Activated T-cell treated with anti-CD3 and anti-CD28 coated beads, Interleukin-2, amount 50 U/mL, for 4 hours (primary cell): Measurements from ENCODE around the gene FLVCR1. TPM values are rescaled to one million over a fixed set of nuclear protein-coding genes. Genes with fewer than 3 reads are reported as not detected.
"Not testable (repeated sequence)": the region's sequence is repeated elsewhere in the genome, so short reads cannot be mapped to it uniquely, and the experiment has no call there.

Experiments used
- ATAC-seq, 2 donors: fragments of 200-7000 bp; cut with Tn5 transposase; one replicate each; pipeline ENCODE4 v1.10.0; 2021
- DNase-seq: peaks from one replicate; pipeline ENCODE4 v3.0.0-alpha.2; 2020
- H3K27me3 Mint-ChIP-seq: one replicate; pipeline ENCODE4 v1.8.0; 2021; ENCODE audit warnings: low read depth, mixed read lengths
- H3K36me3 Mint-ChIP-seq: one replicate; pipeline ENCODE4 v1.8.0; 2022; ENCODE audit warnings: mixed read lengths; ENCODE audit not compliant: insufficient read depth
- H3K4me1 Mint-ChIP-seq: one replicate; pipeline ENCODE4 v1.8.0; 2021; ENCODE audit warnings: low read depth, mixed read lengths
- H3K4me3 Mint-ChIP-seq: one replicate; pipeline ENCODE4 v1.8.0; 2021; ENCODE audit warnings: mild to moderate bottlenecking, moderate library complexity, mixed read lengths
- H3K9me3 Mint-ChIP-seq: one replicate; pipeline ENCODE4 v1.8.0; 2021; ENCODE audit warnings: mixed read lengths
- total RNA-seq, 3 donors: library from RNA; stranded (reverse); gene quantifications; one replicate each; pipeline ENCODE4 v1.2.1, GENCODE V29; 2021

FLVCR1 gene
- total RNA-seq = 10 to 100 TPM; 10.2 to 14.7 (median 14.0) TPM

GRCh38 chr1:212857992-212858460 is at the start of gene FLVCR1:
FLVCR1 (plus strand) TSS chr1:212858275; CDS start chr1:212858453, 178 bp downstream.
- no peaks in the 10 kb centered on the region for H3K27me3 Mint-ChIP-seq
- H3K9me3 Mint-ChIP-seq = no peaks in the 10 kb centered on the region
- H3K4me3 Mint-ChIP-seq = no peak within 1 kb of the TSS
- peaks cover 26% of the 10 kb centered on the region for H3K4me1 Mint-ChIP-seq
- DNase-seq (peak; percentile 86), ATAC-seq (peak; percentile 99)
- H3K36me3 Mint-ChIP-seq = peaks cover 14% of the 10 kb centered on the region

GRCh38 chr1:212814537-212815334 is 43.3 kb upstream of the FLVCR1 start:
- Mint-ChIP-seq H3K36me3 (peaks cover 4% of the 10 kb centered on the region), H3K4me3 (no peak overlapping the region), H3K27me3 (no peaks in the 10 kb centered on the region), H3K4me1 (peaks cover 2% of the 10 kb centered on the region), H3K9me3 (no peaks in the 10 kb centered on the region)
- ATAC-seq (no peak), DNase-seq (no peak)

GRCh38 chr1:212816567-212817278 is 41.4 kb upstream of the FLVCR1 start:
- no peaks in the 10 kb centered on the region for H3K9me3 Mint-ChIP-seq
- DNase-seq (no peak), ATAC-seq (no peak)
- H3K4me1 Mint-ChIP-seq = peaks cover 2% of the 10 kb centered on the region
- no peaks in the 10 kb centered on the region for H3K27me3 Mint-ChIP-seq
- no peak overlapping the region for H3K4me3 Mint-ChIP-seq
- peaks cover 4% of the 10 kb centered on the region for H3K36me3 Mint-ChIP-seq

GRCh38 chr1:212819726-212820125 is 38.3 kb upstream of the FLVCR1 start:
- no peak for ATAC-seq
- Mint-ChIP-seq H3K27me3 (no peaks in the 10 kb centered on the region), H3K36me3 (peaks cover 4% of the 10 kb centered on the region), H3K4me3 (no peak overlapping the region), H3K9me3 (peaks cover 3% of the 10 kb centered on the region), H3K4me1 (peaks cover 2% of the 10 kb centered on the region)
- DNase-seq = no peak

GRCh38 chr1:212820969-212821368 is 37.1 kb upstream of the FLVCR1 start:
- Mint-ChIP-seq H3K4me1 (peaks cover 2% of the 10 kb centered on the region), H3K9me3 (peaks cover 8% of the 10 kb centered on the region), H3K36me3 (peaks cover under 1% of the 10 kb centered on the region), H3K27me3 (no peaks in the 10 kb centered on the region), H3K4me3 (no peak overlapping the region)
- ATAC-seq (no peak), DNase-seq (no peak)

GRCh38 chr1:212822956-212823355 is 35.1 kb upstream of the FLVCR1 start:
- no peak overlapping the region for H3K4me3 Mint-ChIP-seq
- H3K4me1 Mint-ChIP-seq = peaks cover 2% of the 10 kb centered on the region
- DNase-seq = no peak
- peaks cover 2% of the 10 kb centered on the region for H3K27me3 Mint-ChIP-seq
- H3K9me3 Mint-ChIP-seq = peaks cover 15% of the 10 kb centered on the region
- H3K36me3 Mint-ChIP-seq = peaks cover 2% of the 10 kb centered on the region
- ATAC-seq = no peak

- no peak for DNase-seq
- no peak for ATAC-seq
- H3K4me3 Mint-ChIP-seq = no peak overlapping the region
- H3K4me1 Mint-ChIP-seq = peaks cover 2% of the 10 kb centered on the region
- H3K27me3 Mint-ChIP-seq = peaks cover 4% of the 10 kb centered on the region
- H3K9me3 Mint-ChIP-seq = peaks cover 15% of the 10 kb centered on the region
- H3K36me3 Mint-ChIP-seq = peaks cover 2% of the 10 kb centered on the region
These were observed 33.9 kb upstream of the FLVCR1 start for GRCh38 chr1:212824201-212824600.

GRCh38 chr1:212825798-212826452 is 32.1 kb upstream of the FLVCR1 start:
- Mint-ChIP-seq H3K9me3 (peaks cover 15% of the 10 kb centered on the region), H3K4me3 (no peak overlapping the region), H3K4me1 (no peaks in the 10 kb centered on the region), H3K36me3 (peaks cover 2% of the 10 kb centered on the region), H3K27me3 (peaks cover 4% of the 10 kb centered on the region)
- ATAC-seq (no peak), DNase-seq (no peak)

- Mint-ChIP-seq H3K27me3 (peaks cover 4% of the 10 kb centered on the region), H3K9me3 (peaks cover 15% of the 10 kb centered on the region), H3K4me3 (no peak overlapping the region), H3K36me3 (peaks cover 2% of the 10 kb centered on the region), H3K4me1 (peaks cover 3% of the 10 kb centered on the region)
- ATAC-seq = no peak
- no peak for DNase-seq
These were observed 30.8 kb upstream of the FLVCR1 start for GRCh38 chr1:212827171-212827776.

GRCh38 chr1:212827831-212828278 is 30.2 kb upstream of the FLVCR1 start:
- no peak for ATAC-seq
- H3K4me3 Mint-ChIP-seq = no peak overlapping the region
- H3K4me1 Mint-ChIP-seq = peaks cover 3% of the 10 kb centered on the region

GRCh38 chr1:212828395-212828794 is 29.7 kb upstream of the FLVCR1 start:
- ATAC-seq (no peak), DNase-seq (no peak)
- Mint-ChIP-seq H3K36me3 (peaks cover 2% of the 10 kb centered on the region), H3K4me1 (peaks cover 3% of the 10 kb centered on the region), H3K27me3 (peaks cover 4% of the 10 kb centered on the region), H3K9me3 (peaks cover 15% of the 10 kb centered on the region), H3K4me3 (no peak overlapping the region)

More at GRCh38 chr1:212827831-212828278, 30.2 kb upstream of the FLVCR1 start:
- Mint-ChIP-seq H3K9me3 (peaks cover 15% of the 10 kb centered on the region), H3K27me3 (peaks cover 4% of the 10 kb centered on the region), H3K36me3 (peaks cover 2% of the 10 kb centered on the region)
- DNase-seq = no peak

GRCh38 chr1:212833211-212834207 is 24.6 kb upstream of the FLVCR1 start:
- not testable (repeated sequence) for ATAC-seq, H3K4me1 Mint-ChIP-seq, H3K27me3 Mint-ChIP-seq, DNase-seq, H3K4me3 Mint-ChIP-seq, H3K36me3 Mint-ChIP-seq, H3K9me3 Mint-ChIP-seq

GRCh38 chr1:212838145-212838544 is 19.9 kb upstream of the FLVCR1 start:
- DNase-seq (no peak), ATAC-seq (no peak)
- no peak overlapping the region for H3K4me3 Mint-ChIP-seq
- no peaks in the 10 kb centered on the region for H3K27me3 Mint-ChIP-seq
- H3K4me1 Mint-ChIP-seq = peaks cover 4% of the 10 kb centered on the region
- no peaks in the 10 kb centered on the region for H3K9me3 Mint-ChIP-seq
- H3K36me3 Mint-ChIP-seq = no peaks in the 10 kb centered on the region
